Stimulated activated CD8-positive, alpha-beta memory T cell treated with anti-CD3 and anti-CD28 coated beads, Interleukin-2, amount 100 ng/mL, for 48 hours (primary cell): Measurements from ENCODE around the gene SLC35E1.
"Not testable (repeated sequence)": the region's sequence is repeated elsewhere in the genome, so short reads cannot be mapped to it uniquely, and the experiment has no call there.

ENCODE experiments used
- DNase-seq, 2 donors: peaks; one replicate each; pipeline ENCODE4 v3.0.0-alpha.2; 2020; ENCODE audit warnings: low read depth in 2 of 2

The SLC35E1 gene

GRCh38 chr19:16522559-16523377 lies 49.4 kb downstream of the SLC35E1 start:
- no peak for DNase-seq

GRCh38 chr19:16521715-16522289 lies 50.4 kb downstream of the SLC35E1 start:
- DNase-seq: no peak

- DNase-seq: no peak
Measured at GRCh38 chr19:16520986-16521624, 51.1 kb downstream of the SLC35E1 start.

- no peak for DNase-seq
Measured at GRCh38 chr19:16520074-16520973, 51.9 kb downstream of the SLC35E1 start.

- DNase-seq: no peak
Measured at GRCh38 chr19:16519230-16519687, 53.0 kb downstream of the SLC35E1 start.

- no peak for DNase-seq
Measured at GRCh38 chr19:16518483-16519229, 53.6 kb downstream of the SLC35E1 start.

GRCh38 chr19:16518061-16518460 lies 54.2 kb downstream of the SLC35E1 start:
- DNase-seq: no peak

- no peak for DNase-seq
Measured at GRCh38 chr19:16516923-16517610, 55.1 kb downstream of the SLC35E1 start.

- no peak for DNase-seq
Measured at GRCh38 chr19:16516381-16516780, 55.8 kb downstream of the SLC35E1 start.

GRCh38 chr19:16514383-16515019 lies 57.7 kb downstream of the SLC35E1 start:
- no peak for DNase-seq

GRCh38 chr19:16512611-16513010 lies 59.6 kb downstream of the SLC35E1 start:
- not testable (repeated sequence) for DNase-seq

- no peak for DNase-seq
Measured at GRCh38 chr19:16509141-16510061, 62.8 kb downstream of the SLC35E1 start.

GRCh38 chr19:16508546-16508945 lies 63.7 kb downstream of the SLC35E1 start:
- DNase-seq: no peak

- DNase-seq: no peak
Measured at GRCh38 chr19:16506961-16507360, 65.3 kb downstream of the SLC35E1 start.

GRCh38 chr19:16506161-16506560 lies 66.1 kb downstream of the SLC35E1 start:
- not testable (repeated sequence) for DNase-seq

- DNase-seq: no peak
Measured at GRCh38 chr19:16504271-16504670, 67.9 kb downstream of the SLC35E1 start.
